GM23338 (cell line): Measurements from ENCODE around the gene CA4. TPM values are rescaled to one million over a fixed set of nuclear protein-coding genes. Genes with fewer than 3 reads are reported as not detected.

Experiments
- CREB1 ChIP-seq: fragments of 250-450 bp; sonication (Bioruptor Pico); IDR thresholded peaks from 2 replicates; pipeline ENCODE4 v1.5.0; 2020; ENCODE audit warnings: low read depth, mild to moderate bottlenecking, moderate library complexity
- CTCF ChIP-seq, 2 experiments: fragments of 200-600 bp in 1 of 2; sonication (generic) in 1 of 2; conservative IDR thresholded peaks; 2 replicates each; pipeline versions ENCODE4 v1.5.1 to v1.6.1; 2016 to 2017; ENCODE audit warnings: antibody characterized with exemption in 2 of 2, low read depth in 2 of 2, mild to moderate bottlenecking in 2 of 2, moderate library complexity in 1 of 2
- ETS1 ChIP-seq: IDR thresholded peaks from 2 replicates; pipeline ENCODE4 v1.6.1; 2016; ENCODE audit warnings: antibody characterized with exemption
- EZH2 ChIP-seq: fragments of 200-600 bp; sonication (generic); IDR thresholded peaks from one replicate; pipeline ENCODE4 v1.8.0; 2017; ENCODE audit warnings: antibody characterized with exemption, mild to moderate bottlenecking, low read depth; ENCODE audit not compliant: unreplicated experiment
- EZH2phosphoT487 ChIP-seq: fragments of 200-600 bp; sonication (generic); IDR thresholded peaks from one replicate; pipeline ENCODE4 v1.8.1; 2018; ENCODE audit warnings: antibody characterized with exemption; ENCODE audit not compliant: unreplicated experiment
- JUNB ChIP-seq: IDR thresholded peaks from one replicate; pipeline ENCODE4 v1.6.1; 2016; ENCODE audit warnings: antibody characterized with exemption; ENCODE audit not compliant: unreplicated experiment
- STAT1 ChIP-seq: IDR thresholded peaks from one replicate; pipeline ENCODE4 v1.6.1; 2016; ENCODE audit warnings: antibody characterized with exemption; ENCODE audit not compliant: unreplicated experiment
- ZNF331 ChIP-seq: fragments of 250-450 bp; sonication (Bioruptor Pico); IDR thresholded peaks from 2 replicates; pipeline ENCODE4 v1.5.0; 2020; ENCODE audit warnings: low read depth, mild to moderate bottlenecking, moderate library complexity
- ZNF462 ChIP-seq: fragments of 250-450 bp; sonication (Bioruptor Pico); IDR thresholded peaks from 2 replicates; pipeline ENCODE4 v1.5.0; 2020; ENCODE audit warnings: mild to moderate bottlenecking, moderate library complexity
- polyA plus RNA-seq: library from polyadenylated mRNA; unstranded; fragments of >200 nt; fragmentation: Nextera tagmentation; extraction: Ambion mirVana; gene quantifications from 2 replicates; pipeline ENCODE4 v1.2.1, GENCODE V29; 2016
- total RNA-seq: library from RNA; depleted of rRNA; stranded (reverse); fragments of >200 nt; shearing (Covaris generic); gene quantifications from 2 replicates; pipeline ENCODE4 v1.2.3, GENCODE V29; 2014

CA4 gene
- total and polyA plus RNA-seq, 2 experiments from 2014 or later: 7.6 to 8.2 TPM

- TF ChIP-seq ZNF462 (no peak), STAT1 (no peak), CREB1 (no peak), EZH2phosphoT487 (no peak), CTCF (conservative IDR thresholded peaks at IDR 0.05; ENCODE audit: low read depth in 2 of 2) (no peak), ZNF331 (no peak), JUNB (no peak), EZH2 (no peak), ETS1 (no peak)
These were observed 20.4 kb downstream of the CA4 start (continued) for GRCh38 chr17:60169921-60170817.
